Spleen (tissue), 7 donors: ENCODE results near the gene METTL26.

ENCODE experiments used
- CTCF ChIP-seq, 11 experiments: fragments of 200-600 bp in 7 of 11; fragments of 450-650 bp in 4 of 11; sonication (generic) in 4 of 11; IDR thresholded peaks in 8 of 11; conservative IDR thresholded peaks in 3 of 11; 1 replicate in 7 of 11; 2 replicates in 4 of 11; pipeline versions ENCODE4 v1.4.0 to v1.8.0; 2016 to 2021; ENCODE audit warnings: antibody characterized with exemption in 11 of 11, inconsistent platforms in 4 of 11, mild to moderate bottlenecking in 1 of 11
- POLR2A ChIP-seq, 3 donors: fragments of 450-650 bp; IDR thresholded peaks; one replicate each; pipeline ENCODE4 v1.5.1; 2017; ENCODE audit warnings: antibody characterized with exemption in 3 of 3, mild to moderate bottlenecking in 1 of 3
- donor health status: DM: no; HTN: no; CAD: no; lungs with moderate emphysema.
- donor health status: DM: no; HTN: no; CAD: no.
- donor health status: DM: no; HTN: no; CAD: no.

GRCh38 chr16:643050-643368 lies 6.9 kb upstream of the METTL26 start:
- no peak for TF ChIP-seq CTCF (IDR thresholded peaks at IDR 0.05 in 8 of 11, conservative IDR thresholded peaks at IDR 0.05 in 3 of 11)
- TF ChIP-seq POLR2A (IDR thresholded peaks at IDR 0.05), result no peak
